Measurements from ENCODE around the gene ZNF23. TPM values are rescaled to one million over a fixed set of nuclear protein-coding genes. Genes with fewer than 3 reads are reported as not detected.
"Not testable (repeated sequence)": the region's sequence is repeated elsewhere in the genome, so short reads cannot be mapped to it uniquely, and the experiment has no call there.

ZNF23 gene
- 1 to 10 TPM; 7.2 to 8.9 (median 7.8) TPM for total RNA-seq
- total RNA-seq (2013), result 20.1 TPM

GRCh38 chr16:71461686-71462648, at the start of gene ZNF23:
ZNF23 (minus strand) TSS chr16:71462247; CDS start chr16:71456796, 5,451 bp downstream.
- TF ChIP-seq CTCF (IDR thresholded peaks at IDR 0.05), result peak; percentile 19
- H3K4me1 Mint-ChIP-seq, result peaks cover 16 to 22% of the 10 kb centered on the region in 2 donors
- Histone ChIP-seq H3K27me3 (ENCODE audit: control insufficient read depth, insufficient read depth, low read length) (no peaks in the 10 kb centered on the region), H3K4me1 (ENCODE audit: control insufficient read depth, insufficient read depth, low read length) (peaks cover 8% of the 10 kb centered on the region), H3K4me3 (ENCODE audit: low read length) (peak within 1 kb of the TSS; percentile 77), H3K9me3 (ENCODE audit: control insufficient read depth, insufficient read depth, low read length) (no peaks in the 10 kb centered on the region), H3K36me3 (ENCODE audit: control insufficient read depth, insufficient read depth, low read length) (no peaks in the 10 kb centered on the region), H3K27ac (ENCODE audit: low read length) (peak within 1 kb of the TSS; percentile 86)
- intact Hi-C loops (cut with micrococcal nuclease), result loop anchor here (1.0 kb wide), 1 partner anchor 22 kb away; no protein-coding TSS in a partner anchor
- H3K27me3 Mint-ChIP-seq (ENCODE audit: low read depth in 2 of 2), result peaks cover 0 to 3% of the 10 kb centered on the region in 2 donors
- peak within 1 kb of the TSS; percentile 98 for H3K4me3 Mint-ChIP-seq
- H3K36me3 Mint-ChIP-seq, result no peaks in the 10 kb centered on the region
- H3K27ac Mint-ChIP-seq, result peak within 1 kb of the TSS; percentile 95 to 98
- ATAC-seq (peak; percentile 95 to 98 (median 98)), DNase-seq (peak; percentile 75 to 87)
- no peaks in the 10 kb centered on the region for H3K9me3 Mint-ChIP-seq
- WGBS (ENCODE audit: insufficient coverage), result under 1% methylated on average over 50 of the region's 52 CpGs

GRCh38 chr16:71507061-71507460, 45.0 kb upstream of the ZNF23 start:
- no peak for TF ChIP-seq CTCF (IDR thresholded peaks at IDR 0.05)
- Mint-ChIP-seq H3K27ac (no peak overlapping the region), H3K9me3 (no peaks in the 10 kb centered on the region), H3K4me3 (no peak overlapping the region), H3K36me3 (no peaks in the 10 kb centered on the region), H3K27me3 (ENCODE audit: low read depth in 2 of 2) (peaks cover 0 to 14% of the 10 kb centered on the region in 2 donors), H3K4me1 (no peaks in the 10 kb centered on the region)
- WGBS (ENCODE audit: insufficient coverage), result 50% methylated on average over 1 of the region's 1 CpG
- Histone ChIP-seq H3K4me1 (ENCODE audit: control insufficient read depth, insufficient read depth, low read length) (no peaks in the 10 kb centered on the region), H3K36me3 (ENCODE audit: control insufficient read depth, insufficient read depth, low read length) (no peaks in the 10 kb centered on the region), H3K9me3 (ENCODE audit: control insufficient read depth, insufficient read depth, low read length) (no peaks in the 10 kb centered on the region), H3K27me3 (ENCODE audit: control insufficient read depth, insufficient read depth, low read length) (no peaks in the 10 kb centered on the region), H3K4me3 (ENCODE audit: low read length) (no peak overlapping the region), H3K27ac (ENCODE audit: low read length) (no peak overlapping the region)
- DNase-seq, result no peak
- intact Hi-C loops (cut with micrococcal nuclease), result no loop called here
- ATAC-seq, result no peak

- no peaks in the 10 kb centered on the region for H3K4me1 Mint-ChIP-seq
These were observed 42.9 kb upstream of the ZNF23 start for GRCh38 chr16:71504901-71505300.

GRCh38 chr16:71504051-71504450, 42.0 kb upstream of the ZNF23 start:
- peaks cover 0 to 11% of the 10 kb centered on the region in 2 donors for H3K27me3 Mint-ChIP-seq (ENCODE audit: low read depth in 2 of 2)
- H3K27ac ChIP-seq (ENCODE audit: low read length); H3K4me3 ChIP-seq (ENCODE audit: low read length); H3K9me3 Mint-ChIP-seq; H3K36me3 Mint-ChIP-seq; DNase-seq; H3K4me3 Mint-ChIP-seq; H3K27ac Mint-ChIP-seq; H3K9me3 ChIP-seq (ENCODE audit: control insufficient read depth, insufficient read depth, low read length); ATAC-seq; H3K4me1 Mint-ChIP-seq; intact Hi-C loops (cut with micrococcal nuclease); H3K4me1 ChIP-seq (ENCODE audit: control insufficient read depth, insufficient read depth, low read length); H3K27me3 ChIP-seq (ENCODE audit: control insufficient read depth, insufficient read depth, low read length); H3K36me3 ChIP-seq (ENCODE audit: control insufficient read depth, insufficient read depth, low read length): not testable (repeated sequence)
- 76% methylated on average over 7 of the region's 7 CpGs for WGBS (ENCODE audit: insufficient coverage)

More at GRCh38 chr16:71504901-71505300, 42.9 kb upstream of the ZNF23 start:
- H3K4me3 Mint-ChIP-seq, result no peak overlapping the region
- H3K9me3 Mint-ChIP-seq, result no peaks in the 10 kb centered on the region
- Histone ChIP-seq H3K4me1 (ENCODE audit: control insufficient read depth, insufficient read depth, low read length) (no peaks in the 10 kb centered on the region), H3K4me3 (ENCODE audit: low read length) (no peak overlapping the region), H3K36me3 (ENCODE audit: control insufficient read depth, insufficient read depth, low read length) (no peaks in the 10 kb centered on the region), H3K9me3 (ENCODE audit: control insufficient read depth, insufficient read depth, low read length) (no peaks in the 10 kb centered on the region), H3K27ac (ENCODE audit: low read length) (no peak overlapping the region), H3K27me3 (ENCODE audit: control insufficient read depth, insufficient read depth, low read length) (no peaks in the 10 kb centered on the region)
- H3K36me3 Mint-ChIP-seq, result no peaks in the 10 kb centered on the region
- ATAC-seq (no peak), DNase-seq (no peak)
- WGBS (ENCODE audit: insufficient coverage), result 98% methylated on average over 5 of the region's 5 CpGs
- H3K27me3 Mint-ChIP-seq (ENCODE audit: low read depth in 2 of 2), result peaks cover 0 to 13% of the 10 kb centered on the region in 2 donors
- no peak overlapping the region for H3K27ac Mint-ChIP-seq
- intact Hi-C loops (cut with micrococcal nuclease), result no loop called here
- no peak for TF ChIP-seq CTCF (IDR thresholded peaks at IDR 0.05)
